Iris pigment epithelial cell (primary cell): ENCODE measurements around the gene FAM78B.

ENCODE experiments used
- DNase-seq: peaks from one replicate; pipeline ENCODE4 v3.0.0-alpha.2; 2011; ENCODE audit warnings: low read depth

Gene FAM78B

DNA sequence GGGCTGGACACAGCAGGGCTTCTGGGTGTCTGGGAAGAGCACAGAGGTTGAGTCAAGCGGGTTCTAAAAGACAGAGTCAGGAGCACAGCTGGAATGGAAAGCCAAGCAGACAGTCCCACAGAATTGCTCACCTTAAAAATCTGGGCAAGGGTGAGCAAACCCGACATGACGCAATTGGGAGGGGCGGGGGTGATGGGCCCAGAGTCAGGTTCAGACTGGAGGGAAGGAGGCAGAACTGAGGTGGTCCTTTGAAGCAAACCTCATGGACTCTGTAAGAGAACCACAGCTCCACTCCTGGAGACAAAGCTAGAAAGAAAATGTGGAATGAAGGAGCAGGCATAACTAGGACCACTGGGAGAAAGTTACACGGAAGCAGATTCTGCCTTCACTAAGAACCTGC is 49.0 kb downstream of the FAM78B start:
- DNase-seq = no peak

DNA sequence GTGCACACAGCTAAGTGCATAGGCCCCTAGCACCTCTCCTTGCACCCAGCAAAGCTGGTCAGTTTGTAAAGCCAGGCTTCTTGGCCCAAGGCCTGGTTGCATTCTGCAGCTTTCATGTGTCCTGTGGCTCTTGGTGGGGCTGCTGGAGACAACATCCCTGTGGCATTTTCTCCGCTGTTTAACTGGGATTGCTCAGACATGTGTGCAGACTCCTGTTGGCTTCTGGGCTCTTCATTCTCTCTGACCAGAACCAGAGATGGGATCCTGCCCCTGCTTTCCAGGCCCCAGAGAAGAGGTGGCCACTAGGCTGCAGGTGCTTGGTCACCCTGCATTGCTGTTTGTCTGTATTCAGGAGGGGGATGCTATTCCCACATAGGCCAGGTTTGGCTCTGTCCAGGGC is 50.8 kb downstream of the FAM78B start:
- DNase-seq = no peak

GRCh38 chr1:166114419-166114818 is 52.4 kb downstream of the FAM78B start:
- DNase-seq = no peak

- no peak for DNase-seq
Measured at GRCh38 chr1:166113630-166114029, 53.2 kb downstream of the FAM78B start.

GRCh38 chr1:166113031-166113430 is 53.8 kb downstream of the FAM78B start:
- DNase-seq = no peak

DNA sequence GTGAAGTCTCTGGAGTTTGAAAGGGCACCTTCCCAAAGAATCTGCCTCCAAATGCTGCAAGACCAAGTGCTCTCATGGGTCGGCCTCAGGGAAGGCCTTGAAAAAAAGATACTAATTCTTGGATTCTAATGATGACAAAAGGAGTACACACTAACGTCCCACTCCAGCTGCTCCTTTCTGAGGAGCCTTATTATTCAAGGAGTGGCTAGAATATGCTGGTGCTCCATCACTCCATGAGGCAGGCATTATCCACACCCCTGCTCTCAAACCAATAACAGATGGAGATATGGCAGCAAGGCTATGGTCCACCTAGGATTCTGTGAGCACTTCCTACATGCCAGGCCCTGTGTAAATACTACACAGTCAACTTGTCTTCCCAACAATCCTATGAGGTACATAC is 54.4 kb downstream of the FAM78B start:
- DNase-seq = no peak

DNA sequence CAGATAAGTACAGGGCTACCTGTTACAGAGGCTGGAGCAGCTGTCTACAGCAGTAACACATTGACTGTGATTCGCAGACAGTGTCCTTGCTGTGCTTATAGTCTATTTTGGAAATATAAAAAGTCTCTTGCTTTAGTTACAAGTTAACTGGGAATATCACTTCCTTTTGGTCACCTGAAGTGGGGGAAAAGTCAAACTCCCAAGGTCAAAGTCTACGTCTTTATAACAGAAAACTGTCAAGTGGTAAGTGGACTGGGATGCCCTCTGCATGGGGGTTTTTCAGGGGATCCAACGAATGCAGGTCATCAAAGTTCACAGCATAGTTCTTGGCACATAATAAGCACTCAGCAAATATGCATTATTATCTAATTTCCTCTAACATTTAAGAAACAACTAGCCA is 55.4 kb downstream of the FAM78B start:
- DNase-seq = no peak

DNA sequence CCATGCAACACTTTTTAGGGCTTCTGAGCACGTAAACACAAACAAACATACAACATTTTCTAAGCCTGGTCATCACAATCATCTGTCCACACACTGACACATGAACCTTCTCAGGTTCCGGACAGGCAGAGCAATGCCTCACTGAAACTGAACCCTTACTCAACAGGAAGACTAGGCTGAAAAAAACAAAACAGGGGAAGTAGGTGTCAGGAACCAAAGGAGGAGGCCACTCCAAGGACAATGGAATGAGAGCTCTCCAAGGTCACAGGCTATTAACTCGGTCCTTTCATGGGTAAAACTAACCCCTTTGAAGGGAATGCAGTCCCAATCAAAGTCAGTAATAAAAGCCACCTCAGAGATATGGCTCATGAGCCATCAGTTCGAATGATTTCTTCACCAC is 76.6 kb downstream of the FAM78B start:
- DNase-seq = no peak

DNA sequence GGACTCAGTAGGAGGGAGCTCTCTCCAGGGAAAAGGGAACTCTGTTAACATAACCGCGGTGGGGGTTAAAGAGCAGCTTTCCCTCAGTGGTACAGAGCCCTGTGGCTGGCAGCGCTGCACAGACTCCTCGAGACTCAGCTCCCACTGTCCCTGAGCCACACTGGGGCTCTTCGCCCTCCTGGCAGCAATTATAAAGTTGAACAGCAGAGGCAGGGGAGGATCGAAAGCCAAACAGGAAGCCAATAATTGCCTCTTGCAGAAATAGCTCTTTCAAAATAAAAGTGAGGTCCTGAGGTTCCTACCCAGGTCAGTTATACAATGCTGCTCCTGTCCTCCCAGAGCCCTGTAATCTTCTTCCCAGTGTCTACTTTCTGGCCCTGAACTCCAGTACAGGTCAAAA is 77.0 kb downstream of the FAM78B start:
- DNase-seq = no peak

- no peak for DNase-seq
Measured at GRCh38 chr1:166088572-166088955, 78.2 kb downstream of the FAM78B start.

GRCh38 chr1:166087734-166088571 is 78.8 kb downstream of the FAM78B start:
- no peak for DNase-seq

DNA sequence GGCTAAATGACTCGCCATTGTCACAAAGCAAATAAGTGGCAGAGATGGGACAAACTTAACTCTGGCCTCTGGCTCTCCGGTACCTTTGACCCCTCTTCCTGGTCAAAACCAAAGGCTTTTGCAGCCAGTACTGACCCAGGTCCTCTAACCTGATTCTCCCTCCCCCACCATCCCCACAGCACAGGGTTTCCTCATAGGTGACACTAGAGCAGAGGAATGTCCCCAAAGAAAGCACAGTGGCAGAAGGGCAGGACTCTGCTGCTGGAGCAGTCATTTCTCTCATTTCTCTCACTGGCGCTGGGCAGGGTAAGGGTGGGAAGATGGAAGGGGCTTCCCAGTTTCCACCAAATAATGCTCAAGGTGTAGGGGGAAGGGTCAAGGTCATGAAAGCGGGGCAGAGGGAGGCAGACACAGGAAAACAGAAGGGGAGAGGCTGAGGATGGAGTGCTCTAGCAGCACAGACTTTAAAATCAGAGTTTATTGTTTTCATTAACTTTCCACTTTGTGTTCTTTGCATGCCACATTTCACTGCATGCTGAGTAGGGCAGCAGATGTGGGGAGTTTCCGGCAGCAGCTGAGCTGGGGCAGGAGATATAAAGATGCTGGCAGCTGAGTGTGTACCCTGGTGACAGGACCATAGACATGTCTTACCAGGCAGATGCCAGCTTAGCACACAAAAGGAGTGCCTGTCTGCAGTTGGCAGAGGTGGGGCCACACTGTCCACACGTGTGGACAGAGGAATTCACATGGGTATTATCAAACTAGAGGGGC is 80.5 kb downstream of the FAM78B start:
- DNase-seq = no peak

DNA sequence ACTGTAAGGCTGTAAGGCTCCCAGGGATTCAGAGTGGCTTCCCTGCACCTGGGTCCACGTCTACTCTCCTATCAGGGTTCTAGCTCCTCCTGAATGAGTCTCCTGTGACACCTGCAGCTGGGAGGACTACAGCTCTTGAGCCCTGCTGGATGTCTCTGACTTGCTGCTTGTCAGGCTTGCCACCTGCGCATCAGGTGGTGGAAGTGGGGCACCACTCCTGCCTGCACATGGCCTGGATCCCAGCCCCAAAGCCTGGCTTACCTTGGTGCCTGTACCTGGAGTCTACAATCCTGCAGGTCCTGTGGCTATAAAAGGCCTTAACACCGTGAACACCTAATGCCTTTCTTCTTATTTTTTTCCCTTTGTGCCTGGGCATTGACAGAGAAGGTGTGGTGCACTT is 82.2 kb downstream of the FAM78B start:
- no peak for DNase-seq

- DNase-seq = no peak
Measured at GRCh38 chr1:166083887-166084286, 82.9 kb downstream of the FAM78B start.

DNA sequence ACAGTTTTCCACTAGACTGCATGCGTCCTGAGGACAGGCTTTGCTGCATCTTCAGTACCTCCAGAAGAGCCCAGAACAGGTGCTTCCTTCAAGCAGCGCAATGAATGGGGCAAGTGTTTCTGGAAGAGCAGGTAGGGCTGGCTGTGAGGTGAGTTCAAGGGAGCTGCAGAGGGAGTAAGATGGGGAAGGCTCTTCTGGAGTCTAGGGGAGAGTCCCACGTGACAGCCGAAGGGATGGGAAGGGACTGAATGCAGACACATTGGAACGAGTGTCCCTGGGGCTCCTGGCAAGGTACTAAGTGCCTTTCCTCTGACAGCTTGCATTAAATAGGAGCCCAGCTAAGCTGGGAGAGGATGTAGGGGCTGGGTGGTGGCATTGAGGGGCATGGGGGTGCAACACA is 84.2 kb downstream of the FAM78B start:
- no peak for DNase-seq

GRCh38 chr1:166080967-166081870 is 85.6 kb downstream of the FAM78B start:
- no peak for DNase-seq

- no peak for DNase-seq
Measured at GRCh38 chr1:166080277-166080966, 86.4 kb downstream of the FAM78B start.

DNA sequence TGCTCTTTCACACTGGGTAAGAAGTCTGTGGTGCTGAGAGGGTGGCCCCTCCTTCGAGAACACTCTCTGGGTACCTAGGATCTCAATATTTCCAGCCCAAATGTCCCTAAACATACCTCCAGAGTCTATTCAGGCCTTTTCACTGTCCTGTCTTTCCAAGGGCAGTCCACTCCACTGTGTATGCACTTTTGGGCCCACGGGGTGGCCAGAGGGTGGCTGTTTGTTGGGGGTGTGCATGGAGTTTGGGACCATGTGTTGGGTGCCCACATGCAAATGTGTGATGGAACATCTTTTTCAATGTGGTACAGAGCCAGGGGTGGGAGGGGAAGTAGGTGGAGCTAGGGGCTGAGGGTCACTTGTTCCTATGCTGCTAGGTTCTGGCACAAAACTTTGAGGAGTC is 87.5 kb downstream of the FAM78B start:
- no peak for DNase-seq

GRCh38 chr1:166073489-166073888 is 93.3 kb downstream of the FAM78B start:
- DNase-seq = no peak

GRCh38 chr1:166069390-166069789 is 97.4 kb downstream of the FAM78B start:
- DNase-seq = no peak

DNA sequence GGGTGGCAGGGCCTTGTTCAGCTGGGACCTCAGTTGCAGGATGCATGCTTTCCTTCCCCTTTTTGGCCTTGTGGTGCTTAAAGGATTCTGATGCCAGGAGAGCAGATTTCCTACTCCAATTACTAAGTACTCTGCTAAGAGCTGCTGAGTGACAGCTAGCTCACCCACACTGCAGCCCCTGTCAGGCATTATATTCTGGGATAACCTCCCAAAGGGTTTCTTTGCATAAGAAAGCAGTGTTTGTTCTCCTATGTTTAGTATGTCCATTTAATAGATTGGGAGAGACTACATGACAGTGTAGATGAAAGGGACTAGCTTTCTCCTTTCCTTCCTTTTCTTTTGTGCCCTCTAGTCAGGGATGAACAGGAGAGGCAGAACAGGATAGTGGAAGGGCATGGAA is 100.7 kb downstream of the FAM78B start:
- DNase-seq = no peak

- DNase-seq = no peak
Measured at GRCh38 chr1:166064951-166065350, 101.8 kb downstream of the FAM78B start.
